ENCODE data around the gene MMP23B.

GRCh38 chr1:1593834-1594601 lies 38.0 kb upstream of the MMP23B start:
- TF ChIP-seq CTCF (conservative IDR thresholded peaks at IDR 0.05 in 1 of 2, IDR thresholded peaks at IDR 0.05 in 1 of 2; ENCODE audit: extremely low read depth in 1 of 2, insufficient read depth in 1 of 2, low read depth in 1 of 2, low read length in 2 of 2) = no peak
- TF ChIP-seq EZH2 (IDR thresholded peaks at IDR 0.05; ENCODE audit: borderline replicate concordance, low read length) = no peak
